A673 (cell line): ENCODE data around the gene SMIM5. TPM values are rescaled to one million over a fixed set of nuclear protein-coding genes. Genes with fewer than 3 reads are reported as not detected.

Source experiments
- BruUV-seq: library from RNA; stranded (reverse); fragments of 400-500 nt; replicated peaks from 2 replicates; lab custom pipeline; 2021; lab: Mats Ljungman, UMichigan
- CTCF ChIA-PET: fragments of 300-600 bp; sonication (Branson Sonifier 250); formaldehyde crosslinking; loops from one replicate; lab custom pipeline; 2022; ENCODE audit warnings: antibody characterized with exemption; lab: Charles Lee
- POLR2A ChIA-PET: fragments of 300-600 bp; sonication (Branson Sonifier 250); formaldehyde crosslinking; loops from one replicate; lab custom pipeline; 2022; ENCODE audit warnings: antibody characterized with exemption; ENCODE audit not compliant: low non-redundant PET; lab: Charles Lee
- DNase-seq: peaks from one replicate; pipeline ENCODE4 v3.0.0-alpha.2; 2015; ENCODE audit warnings: low spot score
- H3K27ac ChIP-seq: fragments of 200-600 bp; sonication (generic); 2 replicates; pipeline ENCODE4 v1.5.1; 2016; ENCODE audit warnings: mixed run types, low read depth, mild to moderate bottlenecking, mixed read lengths, antibody characterized with exemption, low read length; ENCODE audit not compliant: poor library complexity, severe bottlenecking
- H3K27me3 ChIP-seq: fragments of 200-600 bp; sonication (generic); replicated peaks from 2 replicates; pipeline ENCODE4 v1.6.1; 2017; ENCODE audit warnings: mixed run types, low read depth, mild to moderate bottlenecking, mixed read lengths, antibody characterized with exemption, low read length; ENCODE audit not compliant: insufficient read depth, poor library complexity
- H3K36me3 ChIP-seq: fragments of 200-600 bp; sonication (generic); 2 replicates; pipeline ENCODE4 v1.6.1; 2016; ENCODE audit warnings: mixed run types, mild to moderate bottlenecking, mixed read lengths, antibody characterized with exemption, low read length; ENCODE audit not compliant: insufficient read depth, poor library complexity, severe bottlenecking
- H3K4me1 ChIP-seq: fragments of 200-600 bp; sonication (generic); 2 replicates; pipeline ENCODE4 v1.6.1; 2017; ENCODE audit warnings: mixed run types, mild to moderate bottlenecking, mixed read lengths, antibody characterized with exemption, low read length; ENCODE audit not compliant: insufficient read depth, poor library complexity, severe bottlenecking
- H3K4me3 ChIP-seq: fragments of 200-600 bp; sonication (generic); 2 replicates; pipeline ENCODE4 v1.5.1; 2016; ENCODE audit warnings: low read depth, mixed run types, mild to moderate bottlenecking, mixed read lengths, low read length; ENCODE audit not compliant: poor library complexity, severe bottlenecking
- H3K9me3 ChIP-seq: fragments of 200-600 bp; sonication (generic); 2 replicates; pipeline ENCODE4 v1.6.1; 2016; ENCODE audit warnings: mixed run types, low read depth, mild to moderate bottlenecking, mixed read lengths, antibody characterized with exemption, low read length; ENCODE audit not compliant: poor library complexity, severe bottlenecking
- CTCF ChIP-seq: fragments of 300-800, 200-600 bp; sonication (generic); conservative IDR thresholded peaks from 2 replicates; pipeline ENCODE4 v1.5.1; 2017; ENCODE audit warnings: low read depth, mild to moderate bottlenecking, antibody characterized with exemption, low read length, moderate library complexity, mixed read lengths
- EZH2 ChIP-seq: fragments of 200-600 bp; sonication (generic); IDR thresholded peaks from 2 replicates; pipeline ENCODE4 v1.6.1; 2017; ENCODE audit warnings: borderline replicate concordance, low read depth, mild to moderate bottlenecking, mixed read lengths, antibody characterized with exemption, low read length; ENCODE audit not compliant: poor library complexity, severe bottlenecking
- intact Hi-C: fragments of 100-400 bp; cut with micrococcal nuclease; formaldehyde crosslinking; loops from one replicate; pipeline ENCODE4 v1.10.0; 2022; ENCODE audit not compliant: unreplicated experiment
- total RNA-seq: library from RNA; stranded (reverse); gene quantifications from 2 replicates; pipeline ENCODE4 v1.2.3, GENCODE V29; 2021

Gene SMIM5
- total RNA-seq, 1 experiment from 2014 or later: not detected

GRCh38 chr17:75684924-75685323 is 51.7 kb downstream of the SMIM5 start:
- POLR2A ChIA-PET: interaction anchor here (0.6 kb wide), 1 partner anchor 18 kb away, joined by 3 read pairs; the partner anchor contains the start of gene RECQL5
- H3K36me3 ChIP-seq: no peaks in the 10 kb centered on the region
- intact Hi-C loops: no loop called here
- H3K4me1 ChIP-seq: no peaks in the 10 kb centered on the region
- no TSS peak for BruUV-seq
- DNase-seq: no peak
- H3K27me3 ChIP-seq: no peaks in the 10 kb centered on the region
- no peak overlapping the region for H3K27ac ChIP-seq
- TF ChIP-seq EZH2: no peak
- no peak for TF ChIP-seq CTCF
- CTCF ChIA-PET: no interaction called here
- H3K9me3 ChIP-seq: no peaks in the 10 kb centered on the region
- H3K4me3 ChIP-seq: no peak overlapping the region

- no peak for DNase-seq
- Histone ChIP-seq H3K27me3 (no peaks in the 10 kb centered on the region), H3K4me1 (peaks cover 5% of the 10 kb centered on the region), H3K36me3 (no peaks in the 10 kb centered on the region), H3K27ac (no peak overlapping the region), H3K9me3 (no peaks in the 10 kb centered on the region), H3K4me3 (no peak overlapping the region)
- TF ChIP-seq CTCF (no peak), EZH2 (no peak)
- ChIA-PET CTCF (no interaction called here), POLR2A (no interaction called here)
- BruUV-seq: no TSS peak
- intact Hi-C loops: no loop called here
These were observed 52.3 kb downstream of the SMIM5 start for GRCh38 chr17:75685499-75685898.

- no peak for TF ChIP-seq EZH2
- no peak for TF ChIP-seq CTCF
- peak overlapping the region; percentile 11 for H3K27ac ChIP-seq
- H3K4me1 ChIP-seq: peaks cover 33% of the 10 kb centered on the region
- H3K36me3 ChIP-seq: no peaks in the 10 kb centered on the region
- H3K4me3 ChIP-seq: no peak overlapping the region
- intact Hi-C loops: no loop called here
- no peaks in the 10 kb centered on the region for H3K9me3 ChIP-seq
- no TSS peak for BruUV-seq
- ChIA-PET POLR2A (interaction anchor here (1.0 kb wide), 1 partner anchor 77 kb away, joined by 4 read pairs; no protein-coding TSS in a partner anchor), CTCF (interaction anchor here (0.6 to 0.9 kb wide), 3 partner anchors 65 to 309 kb away, joined by 4 to 5 read pairs (median 4); no protein-coding TSS in a partner anchor)
- no peak for DNase-seq
- H3K27me3 ChIP-seq: no peaks in the 10 kb centered on the region
These were observed 55.1 kb downstream of the SMIM5 start for GRCh38 chr17:75688209-75688825.
